GM19099 (cell line): ENCODE measurements around the gene SGPL1.

Experiments used
- POLR2A ChIP-seq: IDR thresholded peaks from 3 replicates; pipeline ENCODE4 v1.6.1; 2011; ENCODE audit warnings: low read depth; ENCODE audit not compliant: insufficient read length; ENCODE audit errors: extremely low read depth

Gene SGPL1

GRCh38 chr10:70840836-70841235 lies 25.1 kb downstream of the SGPL1 start:
- no peak for TF ChIP-seq POLR2A

- no peak for TF ChIP-seq POLR2A
Observed at GRCh38 chr10:70843333-70843732, 27.6 kb downstream of the SGPL1 start.

GRCh38 chr10:70843776-70844489 lies 28.2 kb downstream of the SGPL1 start:
- no peak for TF ChIP-seq POLR2A

- TF ChIP-seq POLR2A, result no peak
Observed at GRCh38 chr10:70845256-70845655, 29.5 kb downstream of the SGPL1 start.

- no peak for TF ChIP-seq POLR2A
Observed at GRCh38 chr10:70845816-70846215, 30.1 kb downstream of the SGPL1 start.

GRCh38 chr10:70846795-70847194 lies 31.0 kb downstream of the SGPL1 start:
- no peak for TF ChIP-seq POLR2A

GRCh38 chr10:70847659-70848360 lies 32.1 kb downstream of the SGPL1 start:
- no peak for TF ChIP-seq POLR2A

- TF ChIP-seq POLR2A, result no peak
Observed at GRCh38 chr10:70849582-70850016, 33.9 kb downstream of the SGPL1 start.

- TF ChIP-seq POLR2A, result no peak
Observed at GRCh38 chr10:70850097-70850496, 34.3 kb downstream of the SGPL1 start.

GRCh38 chr10:70851597-70852475 lies 36.1 kb downstream of the SGPL1 start:
- no peak for TF ChIP-seq POLR2A

- TF ChIP-seq POLR2A, result no peak
Observed at GRCh38 chr10:70853038-70853437, 37.3 kb downstream of the SGPL1 start.

GRCh38 chr10:70853457-70853856 lies 37.7 kb downstream of the SGPL1 start:
- TF ChIP-seq POLR2A, result no peak

- TF ChIP-seq POLR2A, result no peak
Observed at GRCh38 chr10:70856454-70856853, 40.7 kb downstream of the SGPL1 start.

GRCh38 chr10:70858759-70859158 lies 43.0 kb downstream of the SGPL1 start:
- no peak for TF ChIP-seq POLR2A

GRCh38 chr10:70863470-70864160 lies 47.9 kb downstream of the SGPL1 start:
- TF ChIP-seq POLR2A, result no peak

GRCh38 chr10:70864935-70865334 lies 49.2 kb downstream of the SGPL1 start:
- TF ChIP-seq POLR2A, result no peak

- TF ChIP-seq POLR2A, result no peak
Observed at GRCh38 chr10:70866424-70866823, 50.7 kb downstream of the SGPL1 start.
